ENCODE measurements around the gene ARAP1. TPM values are rescaled to one million over a fixed set of nuclear protein-coding genes. Genes with fewer than 3 reads are reported as not detected.

The ARAP1 gene
- polyA plus RNA-seq, 3 donors: 48.7 to 487 (median 79.0) TPM

DNA sequence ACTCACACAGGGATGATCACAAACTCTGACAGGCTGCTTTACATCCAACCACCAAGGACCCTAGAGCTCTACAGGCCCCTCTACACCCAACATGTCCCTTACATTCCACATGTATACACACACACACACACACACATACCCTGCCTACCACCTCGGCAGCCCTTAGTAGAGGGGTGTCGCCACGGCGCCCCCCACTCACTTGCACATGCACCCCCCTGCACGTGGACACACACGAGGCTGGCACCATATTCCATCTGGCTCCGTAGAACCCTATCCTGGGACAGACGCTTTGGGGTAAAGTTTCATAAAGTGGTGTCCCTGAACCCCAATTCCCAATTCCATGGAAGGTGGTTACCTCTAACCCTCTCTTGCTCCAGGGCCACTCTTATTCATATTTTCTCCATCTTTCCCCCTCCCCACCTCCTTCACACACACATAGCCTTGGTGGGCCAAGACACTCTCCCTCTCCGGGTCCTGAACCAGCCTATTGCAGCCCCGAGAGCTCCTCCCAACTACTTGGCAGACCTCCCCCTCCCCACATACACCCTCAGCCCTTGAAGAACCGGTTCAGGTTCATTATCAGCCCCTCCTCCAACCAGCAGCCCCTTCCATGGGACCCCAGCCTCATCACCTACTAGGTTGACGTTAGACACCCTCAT, 78.8 kb downstream of the ARAP1 start:
- WGBS (ENCODE audit: insufficient coverage): 37% methylated on average over 11 of the region's 12 CpGs
- H3K4me1 ChIP-seq (ENCODE audit: control insufficient read depth in 1 of 2, insufficient read depth in 2 of 2, low read length in 2 of 2): no peaks in the 10 kb centered on the region
- Mint-ChIP-seq H3K27me3 (ENCODE audit: low read depth in 3 of 3) (peaks cover 82 to 84% (median 83%) of the 10 kb centered on the region in 3 donors), H3K4me3 (peak overlapping the region in 1 of 2 donors; percentile 71), H3K4me1 (peaks cover 6% of the 10 kb centered on the region), H3K36me3 (no peaks in the 10 kb centered on the region), H3K27ac (no peak overlapping the region), H3K9me3 (peaks cover 0 to 10% (median 5%) of the 10 kb centered on the region in 7 donors)
- H3K4me3 ChIP-seq (replicated peaks in 1 of 3; ENCODE audit: low read depth in 2 of 3, low read length in 3 of 3): no peak overlapping the region
- no peak overlapping the region for H3K4me2 ChIP-seq (replicated peaks; ENCODE audit: extremely low read depth, low read length, poor library complexity, severe bottlenecking)
- H3K9me3 ChIP-seq (replicated peaks in 1 of 2; ENCODE audit: control insufficient read depth in 1 of 2, insufficient read depth in 1 of 2, low read length in 2 of 2): peaks cover under 1 to 5% of the 10 kb centered on the region in 2 donors
- no peaks in the 10 kb centered on the region for H3K79me2 ChIP-seq (ENCODE audit: insufficient read depth, low read length)
- intact Hi-C loops (cut with micrococcal nuclease): no loop called here
- peaks cover 44% of the 10 kb centered on the region for H4K20me1 ChIP-seq (ENCODE audit: insufficient read depth, low read length)
- no peak overlapping the region for H2AFZ ChIP-seq (ENCODE audit: insufficient read depth, low read depth, low read length, poor library complexity, severe bottlenecking)
- H3K9ac ChIP-seq (ENCODE audit: insufficient read depth, low read length, poor library complexity, severe bottlenecking): no peak overlapping the region
- TF ChIP-seq, protein P1, sequence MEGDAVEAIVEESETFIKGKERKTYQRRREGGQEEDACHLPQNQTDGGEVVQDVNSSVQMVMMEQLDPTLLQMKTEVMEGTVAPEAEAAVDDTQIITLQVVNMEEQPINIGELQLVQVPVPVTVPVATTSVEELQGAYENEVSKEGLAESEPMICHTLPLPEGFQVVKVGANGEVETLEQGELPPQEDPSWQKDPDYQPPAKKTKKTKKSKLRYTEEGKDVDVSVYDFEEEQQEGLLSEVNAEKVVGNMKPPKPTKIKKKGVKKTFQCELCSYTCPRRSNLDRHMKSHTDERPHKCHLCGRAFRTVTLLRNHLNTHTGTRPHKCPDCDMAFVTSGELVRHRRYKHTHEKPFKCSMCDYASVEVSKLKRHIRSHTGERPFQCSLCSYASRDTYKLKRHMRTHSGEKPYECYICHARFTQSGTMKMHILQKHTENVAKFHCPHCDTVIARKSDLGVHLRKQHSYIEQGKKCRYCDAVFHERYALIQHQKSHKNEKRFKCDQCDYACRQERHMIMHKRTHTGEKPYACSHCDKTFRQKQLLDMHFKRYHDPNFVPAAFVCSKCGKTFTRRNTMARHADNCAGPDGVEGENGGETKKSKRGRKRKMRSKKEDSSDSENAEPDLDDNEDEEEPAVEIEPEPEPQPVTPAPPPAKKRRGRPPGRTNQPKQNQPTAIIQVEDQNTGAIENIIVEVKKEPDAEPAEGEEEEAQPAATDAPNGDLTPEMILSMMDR (IDR thresholded peaks at IDR 0.05): no peak
- H3K27me3 ChIP-seq (ENCODE audit: control insufficient read depth in 2 of 2, insufficient read depth in 2 of 2, low read length in 2 of 2): peaks cover 42 to 88% of the 10 kb centered on the region in 2 donors
- no peak for DNase-seq
- H3K36me3 ChIP-seq (replicated peaks in 1 of 2; ENCODE audit: control insufficient read depth in 1 of 2, insufficient read depth in 2 of 2, low read length in 2 of 2): no peaks in the 10 kb centered on the region
- H3K27ac ChIP-seq (ENCODE audit: low read depth in 1 of 2, low read length in 2 of 2): no peak overlapping the region

DNA sequence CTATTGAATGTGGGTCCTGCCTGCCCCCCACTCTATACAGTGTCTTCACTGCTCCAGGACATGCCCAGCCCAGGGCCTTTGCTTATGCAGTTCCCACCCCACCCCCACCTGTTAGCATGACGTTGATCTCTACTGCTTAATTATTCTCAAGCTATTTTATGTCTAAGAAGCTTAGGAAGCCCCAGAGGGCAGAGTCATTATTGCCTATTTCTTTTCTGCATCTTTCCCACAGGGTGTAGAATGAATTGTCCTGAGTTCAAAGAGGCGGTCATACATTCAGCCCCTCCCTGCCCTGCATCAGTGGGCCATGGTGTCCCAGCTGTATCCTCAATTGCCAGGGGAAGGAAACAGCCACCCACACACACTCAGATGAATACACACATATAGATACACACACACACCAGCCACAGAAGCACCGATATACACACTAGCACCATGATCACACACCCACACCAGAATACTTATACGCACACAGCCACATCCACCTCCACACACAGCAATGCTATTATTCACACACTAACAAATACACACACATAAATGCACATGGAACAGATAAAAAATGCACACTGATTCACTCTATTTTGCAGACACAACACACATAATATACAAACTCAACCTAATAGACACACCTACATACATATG, 79.5 kb downstream of the ARAP1 start:
- Histone ChIP-seq H3K4me2 (replicated peaks; ENCODE audit: extremely low read depth, low read length, poor library complexity, severe bottlenecking) (no peak overlapping the region), H3K79me2 (ENCODE audit: insufficient read depth, low read length) (no peaks in the 10 kb centered on the region), H3K27ac (ENCODE audit: low read depth in 1 of 2, low read length in 2 of 2) (no peak overlapping the region), H2AFZ (ENCODE audit: insufficient read depth, low read depth, low read length, poor library complexity, severe bottlenecking) (no peak overlapping the region), H3K4me3 (replicated peaks in 1 of 3; ENCODE audit: low read depth in 2 of 3, low read length in 3 of 3) (no peak overlapping the region), H3K36me3 (replicated peaks in 1 of 2; ENCODE audit: control insufficient read depth in 1 of 2, insufficient read depth in 2 of 2, low read length in 2 of 2) (no peaks in the 10 kb centered on the region), H3K4me1 (ENCODE audit: control insufficient read depth in 1 of 2, insufficient read depth in 2 of 2, low read length in 2 of 2) (no peaks in the 10 kb centered on the region), H3K9me3 (replicated peaks in 1 of 2; ENCODE audit: control insufficient read depth in 1 of 2, insufficient read depth in 1 of 2, low read length in 2 of 2) (peaks cover 7 to 12% of the 10 kb centered on the region in 2 donors), H4K20me1 (ENCODE audit: insufficient read depth, low read length) (peaks cover 37% of the 10 kb centered on the region), H3K27me3 (ENCODE audit: control insufficient read depth in 2 of 2, insufficient read depth in 2 of 2, low read length in 2 of 2) (peaks cover 37 to 88% of the 10 kb centered on the region in 2 donors), H3K9ac (ENCODE audit: insufficient read depth, low read length, poor library complexity, severe bottlenecking) (no peak overlapping the region)
- intact Hi-C loops (cut with micrococcal nuclease): no loop called here
- Mint-ChIP-seq H3K4me1 (peaks cover 2% of the 10 kb centered on the region), H3K36me3 (no peaks in the 10 kb centered on the region), H3K27me3 (ENCODE audit: low read depth in 3 of 3) (peaks cover 75 to 79% (median 76%) of the 10 kb centered on the region in 3 donors), H3K4me3 (peak overlapping the region in 1 of 2 donors; percentile 71), H3K9me3 (peaks cover 1 to 16% (median 11%) of the 10 kb centered on the region in 7 donors), H3K27ac (no peak overlapping the region)
- DNase-seq: no peak
- TF ChIP-seq, protein P1 (IDR thresholded peaks at IDR 0.05): no peak
- 76% methylated on average over 3 of the region's 4 CpGs for WGBS (ENCODE audit: insufficient coverage)
